K562 (cell line): ENCODE measurements around the gene LHX3. TPM values are rescaled to one million over a fixed set of nuclear protein-coding genes. Genes with fewer than 3 reads are reported as not detected.
A peak's percentile ranks its signal among the peaks of the same experiment; 100 is the strongest.

Experiments
- ATF1 ChIP-seq, 2 experiments: fragments of 450-650 bp in 1 of 2; IDR thresholded peaks; 2 replicates each; pipeline ENCODE4 v1.6.1; 2016; ENCODE audit warnings: missing compliant biosample characterization in 1 of 2, missing genetic modification characterization in 1 of 2
- BRD4 ChIP-seq: fragments of 200-600 bp; sonication (generic); IDR thresholded peaks from 2 replicates; pipeline ENCODE4 v1.6.1; 2017; ENCODE audit warnings: inconsistent platforms
- CREM ChIP-seq: IDR thresholded peaks from 2 replicates; pipeline ENCODE4 v1.6.1; 2014; ENCODE audit warnings: antibody characterized with exemption, low read depth
- ESRRA ChIP-seq: fragments of 450-650 bp; IDR thresholded peaks from 2 replicates; pipeline ENCODE4 v1.6.1; 2014; ENCODE audit warnings: low read depth, mild to moderate bottlenecking, moderate library complexity, borderline replicate concordance
- FOSL1 ChIP-seq: fragments of 200-800 bp; sonication (Bioruptor generic); conservative IDR thresholded peaks from 2 replicates; pipeline ENCODE4 v1.6.1; 2016; ENCODE audit warnings: missing genetic modification characterization, missing compliant biosample characterization
- GABPB1 ChIP-seq: sonication (generic); formaldehyde crosslinking; IDR thresholded peaks from 2 replicates; pipeline ENCODE4 v1.8.0; 2022; ENCODE audit warnings: mild to moderate bottlenecking, missing genetic modification reagents
- L3MBTL2 ChIP-seq: fragments of 450-650 bp; IDR thresholded peaks from 2 replicates; pipeline ENCODE4 v1.6.1; 2016; ENCODE audit warnings: mild to moderate bottlenecking, moderate library complexity
- MYNN ChIP-seq, 2 experiments: sonication (generic); formaldehyde crosslinking in 1 of 2; IDR thresholded peaks; 2 replicates each; pipeline versions ENCODE4 v1.5.0 to v1.6.1; 2016 to 2020; ENCODE audit warnings: antibody characterized with exemption in 1 of 2, missing genetic modification reagents in 1 of 2
- RAD21 ChIP-seq, 2 experiments: fragments of 250-450 bp in 1 of 2; fragments of 450-650 bp in 1 of 2; sonication (Bioruptor Pico) in 1 of 2; formaldehyde crosslinking in 1 of 2; IDR thresholded peaks in 1 of 2; conservative IDR thresholded peaks in 1 of 2; 2 replicates each; pipeline versions ENCODE4 v1.4.0 to v1.8.0; 2020 to 2022; ENCODE audit warnings: mild to moderate bottlenecking in 2 of 2, moderate library complexity in 1 of 2
- RFX7 ChIP-seq: fragments of 250-450 bp; sonication (Bioruptor Pico); IDR thresholded peaks from 2 replicates; pipeline ENCODE4 v1.5.1; 2021; ENCODE audit warnings: mild to moderate bottlenecking
- SMARCC2 ChIP-seq: fragments of 450-650 bp; IDR thresholded peaks from 2 replicates; pipeline ENCODE4 v1.6.1; 2017; ENCODE audit warnings: antibody characterized with exemption, moderate library complexity, mild to moderate bottlenecking, low read depth
- TBP ChIP-seq: optimal IDR thresholded peaks from 2 replicates; pipeline ENCODE3; 2011; ENCODE audit warnings: low read depth, low read length, improper control_type of control experiment
- ZBTB1 ChIP-seq: sonication (generic); formaldehyde crosslinking; IDR thresholded peaks from 2 replicates; pipeline ENCODE4 v1.8.1; 2023; ENCODE audit warnings: missing genetic modification reagents, low read depth, mild to moderate bottlenecking, borderline replicate concordance
- ZNF584 ChIP-seq: fragments of 200-800 bp; sonication (Bioruptor generic); IDR thresholded peaks from 2 replicates; pipeline ENCODE4 v1.6.1; 2016; ENCODE audit warnings: low read depth, mild to moderate bottlenecking, missing genetic modification characterization, missing compliant biosample characterization
- ZNF766 ChIP-seq: fragments of 200-800 bp; sonication (Bioruptor generic); conservative IDR thresholded peaks from 2 replicates; pipeline ENCODE4 v1.6.1; 2016; ENCODE audit warnings: missing genetic modification characterization, missing compliant biosample characterization
- polyA plus RNA-seq, 8 experiments: library from polyadenylated mRNA; depleted of rRNA in 4 of 8; stranded (reverse) in 5 of 8; unstranded in 3 of 8; fragments of >200 nt; fragmentation: Nextera tagmentation in 2 of 8; fragmentation: Illumina TruSeq in 1 of 8; extraction: Ambion mirVana in 2 of 8; extraction: Trizol in 1 of 8; gene quantifications; 2 replicates each; pipeline versions ENCODE4 v1.2.1 to v1.2.3, GENCODE V29; 2011 to 2014; ENCODE audit warnings: inconsistent platforms in 1 of 8, missing spikeins in 1 of 8
- total RNA-seq, 7 experiments: library from RNA; depleted of rRNA in 6 of 7; stranded (reverse); fragments of >200 nt in 6 of 7; fragmentation: Illumina TruSeq in 2 of 7; extraction: Trizol in 2 of 7; gene quantifications; 2 replicates each; pipeline versions ENCODE4 v1.2.1 to v1.2.3, GENCODE V29; 2011 to 2021; ENCODE audit warnings: low replicate concordance in 1 of 7
- TF ChIP-seq, protein P1 (sequence below), 2 experiments: fragments of 450-650 bp; conservative IDR thresholded peaks; 2 replicates each; pipeline ENCODE4 v1.6.1; 2017; ENCODE audit warnings: mild to moderate bottlenecking in 2 of 2, moderate library complexity in 2 of 2
- TF ChIP-seq, protein P2 (sequence below): sonication (generic); IDR thresholded peaks from 2 replicates; pipeline ENCODE4 v1.6.1; 2016
- TF ChIP-seq, protein P3 (sequence below): sonication (generic); formaldehyde crosslinking; IDR thresholded peaks from 2 replicates; pipeline ENCODE4 v1.8.0; 2022; ENCODE audit warnings: missing genetic modification reagents, mild to moderate bottlenecking, moderate library complexity, borderline replicate concordance

Gene LHX3
- total and polyA plus RNA-seq, 9 of the 15 experiments (the other 6 are each of a cell fraction or from before 2014, with no cell fraction given): 0.09 TPM; not detected in 8

DNA sequence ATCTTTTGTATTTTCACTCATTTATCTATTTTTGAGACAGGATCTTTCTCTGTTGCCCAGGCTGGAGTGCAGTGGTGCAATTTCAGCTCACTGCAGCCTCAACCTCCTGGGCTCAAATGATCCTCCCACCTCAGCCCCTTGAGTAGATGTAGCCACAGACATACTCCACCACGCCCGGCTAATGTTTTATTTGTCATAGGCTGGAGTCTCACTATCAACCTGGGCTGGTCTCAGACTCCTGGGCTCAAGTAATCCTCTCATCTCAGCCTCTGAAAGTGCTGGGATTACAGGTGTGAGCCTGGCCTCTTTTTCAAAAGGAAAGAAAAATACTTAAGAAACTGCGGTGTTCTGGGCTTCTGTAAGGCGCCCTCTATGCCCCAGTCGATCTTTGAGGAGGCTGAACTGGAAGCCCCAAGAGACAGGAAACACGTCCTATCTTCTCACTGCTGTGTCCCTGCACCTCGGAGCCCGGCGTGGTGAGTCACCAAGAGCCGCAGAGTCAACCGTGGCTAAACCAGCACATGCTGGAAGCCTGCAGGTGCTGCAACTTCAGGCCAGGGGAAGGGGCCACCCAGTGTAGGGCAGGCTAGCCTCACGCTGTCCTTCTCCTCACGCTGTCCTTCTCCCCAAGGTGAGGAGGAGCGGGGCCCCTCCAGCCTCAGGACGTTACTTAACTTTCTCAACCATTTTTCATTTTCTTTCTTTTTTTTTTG, 15.2 kb upstream of the LHX3 start (continued):
- TF ChIP-seq, protein P1, sequence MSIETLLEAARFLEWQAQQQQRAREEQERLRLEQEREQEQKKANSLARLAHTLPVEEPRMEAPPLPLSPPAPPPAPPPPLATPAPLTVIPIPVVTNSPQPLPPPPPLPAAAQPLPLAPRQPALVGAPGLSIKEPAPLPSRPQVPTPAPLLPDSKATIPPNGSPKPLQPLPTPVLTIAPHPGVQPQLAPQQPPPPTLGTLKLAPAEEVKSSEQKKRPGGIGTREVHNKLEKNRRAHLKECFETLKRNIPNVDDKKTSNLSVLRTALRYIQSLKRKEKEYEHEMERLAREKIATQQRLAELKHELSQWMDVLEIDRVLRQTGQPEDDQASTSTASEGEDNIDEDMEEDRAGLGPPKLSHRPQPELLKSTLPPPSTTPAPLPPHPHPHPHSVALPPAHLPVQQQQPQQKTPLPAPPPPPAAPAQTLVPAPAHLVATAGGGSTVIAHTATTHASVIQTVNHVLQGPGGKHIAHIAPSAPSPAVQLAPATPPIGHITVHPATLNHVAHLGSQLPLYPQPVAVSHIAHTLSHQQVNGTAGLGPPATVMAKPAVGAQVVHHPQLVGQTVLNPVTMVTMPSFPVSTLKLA (conservative IDR thresholded peaks at IDR 0.05): peak; percentile 40 to 78; a peak in 2 of 4 replicates
- TF ChIP-seq CREM: peak; percentile 70
- TF ChIP-seq, protein P2, sequence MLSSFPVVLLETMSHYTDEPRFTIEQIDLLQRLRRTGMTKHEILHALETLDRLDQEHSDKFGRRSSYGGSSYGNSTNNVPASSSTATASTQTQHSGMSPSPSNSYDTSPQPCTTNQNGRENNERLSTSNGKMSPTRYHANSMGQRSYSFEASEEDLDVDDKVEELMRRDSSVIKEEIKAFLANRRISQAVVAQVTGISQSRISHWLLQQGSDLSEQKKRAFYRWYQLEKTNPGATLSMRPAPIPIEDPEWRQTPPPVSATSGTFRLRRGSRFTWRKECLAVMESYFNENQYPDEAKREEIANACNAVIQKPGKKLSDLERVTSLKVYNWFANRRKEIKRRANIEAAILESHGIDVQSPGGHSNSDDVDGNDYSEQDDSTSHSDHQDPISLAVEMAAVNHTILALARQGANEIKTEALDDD: peak; percentile 70
- TF ChIP-seq RAD21 (CRISPR knock-in tag; conservative IDR thresholded peaks at IDR 0.05 in 1 of 2, IDR thresholded peaks at IDR 0.05 in 1 of 2): peak in 1 of 2 experiments; percentile 51; a peak in 2 of 4 replicates
- peak; percentile 92 for TF ChIP-seq L3MBTL2
- peak; percentile 94 for TF ChIP-seq ZBTB1 (CRISPR knock-in tag)
- no peak for TF ChIP-seq ATF1 (CRISPR knock-in tag; IDR thresholded peaks at IDR 0.05)
- peak; percentile 33; the same call in 1 of the 2 replicates for TF ChIP-seq ATF1 (tag; IDR thresholded peaks at IDR 0.05)
- TF ChIP-seq GABPB1 (CRISPR knock-in tag): peak; percentile 63
- TF ChIP-seq ESRRA: 0 out of 2 replicates have a peak, but pooled peaks have one; percentile 17
- peak; percentile 95 for TF ChIP-seq FOSL1 (tag)
- TF ChIP-seq, protein P3, sequence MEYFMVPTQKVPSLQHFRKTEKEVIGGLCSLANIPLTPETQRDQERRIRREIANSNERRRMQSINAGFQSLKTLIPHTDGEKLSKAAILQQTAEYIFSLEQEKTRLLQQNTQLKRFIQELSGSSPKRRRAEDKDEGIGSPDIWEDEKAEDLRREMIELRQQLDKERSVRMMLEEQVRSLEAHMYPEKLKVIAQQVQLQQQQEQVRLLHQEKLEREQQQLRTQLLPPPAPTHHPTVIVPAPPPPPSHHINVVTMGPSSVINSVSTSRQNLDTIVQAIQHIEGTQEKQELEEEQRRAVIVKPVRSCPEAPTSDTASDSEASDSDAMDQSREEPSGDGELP (CRISPR knock-in tag): peak; percentile 44; the same call in 1 of the 2 replicates
- TF ChIP-seq SMARCC2: 0 out of 2 replicates have a peak, but pooled peaks have one; percentile 37
- peak; percentile 82; the same call in 1 of the 2 replicates for TF ChIP-seq ZNF584 (CRISPR knock-in tag)
- 0 out of 2 replicates have a peak, but pooled peaks have one; percentile 47 for TF ChIP-seq ZNF766 (CRISPR knock-in tag)
- TF ChIP-seq MYNN (IDR thresholded peaks at IDR 0.05): peak; percentile 69; the same call in 1 of the 2 replicates
- no peak for TF ChIP-seq MYNN (CRISPR knock-in tag; IDR thresholded peaks at IDR 0.05)
- TF ChIP-seq TBP: no peak
- TF ChIP-seq BRD4: no peak
- no peak for TF ChIP-seq RFX7
- TF ChIP-seq, all 486 proteins: peak for 58
